HFF-Myc (cell line): Measurements from ENCODE around the gene GADD45B.

Source experiments
- DNase-seq: peaks from one replicate; pipeline ENCODE4 v3.0.0-alpha.2; 2011; ENCODE audit warnings: low read depth; ENCODE audit errors: extremely low read depth
- H3K4me3 ChIP-seq: replicated peaks from 2 replicates; pipeline ENCODE4 v1.5.1; 2011; ENCODE audit warnings: low read depth, mild to moderate bottlenecking, control low read depth, low read length
- TF ChIP-seq, protein P1 (sequence below): IDR thresholded peaks from 2 replicates; pipeline ENCODE4 v1.5.1; 2012; ENCODE audit warnings: mild to moderate bottlenecking, low read depth, low read length, control low read depth; ENCODE audit errors: missing control alignments

The GADD45B gene

DNA sequence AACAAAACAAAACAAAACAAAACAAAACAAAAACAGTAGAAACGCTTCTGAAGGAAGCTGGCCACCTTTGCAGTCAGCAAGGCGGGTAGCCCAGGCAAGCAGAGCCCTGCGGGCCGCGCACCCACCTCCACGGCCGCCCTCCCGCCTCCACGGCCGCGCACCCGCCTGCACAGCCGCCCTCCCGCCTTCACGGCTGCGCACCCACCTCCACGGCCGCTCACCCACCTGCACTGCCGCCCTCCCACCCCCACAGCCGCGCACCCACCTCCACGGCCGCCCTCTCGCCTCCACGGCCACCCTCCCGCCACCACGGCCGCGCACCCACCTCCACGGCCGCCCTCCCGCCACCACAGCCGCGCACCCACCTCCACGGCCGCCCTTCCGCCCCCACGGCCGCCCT, 39.5 kb upstream of the GADD45B start:
- no peak overlapping the region for H3K4me3 ChIP-seq
- TF ChIP-seq, protein P1, sequence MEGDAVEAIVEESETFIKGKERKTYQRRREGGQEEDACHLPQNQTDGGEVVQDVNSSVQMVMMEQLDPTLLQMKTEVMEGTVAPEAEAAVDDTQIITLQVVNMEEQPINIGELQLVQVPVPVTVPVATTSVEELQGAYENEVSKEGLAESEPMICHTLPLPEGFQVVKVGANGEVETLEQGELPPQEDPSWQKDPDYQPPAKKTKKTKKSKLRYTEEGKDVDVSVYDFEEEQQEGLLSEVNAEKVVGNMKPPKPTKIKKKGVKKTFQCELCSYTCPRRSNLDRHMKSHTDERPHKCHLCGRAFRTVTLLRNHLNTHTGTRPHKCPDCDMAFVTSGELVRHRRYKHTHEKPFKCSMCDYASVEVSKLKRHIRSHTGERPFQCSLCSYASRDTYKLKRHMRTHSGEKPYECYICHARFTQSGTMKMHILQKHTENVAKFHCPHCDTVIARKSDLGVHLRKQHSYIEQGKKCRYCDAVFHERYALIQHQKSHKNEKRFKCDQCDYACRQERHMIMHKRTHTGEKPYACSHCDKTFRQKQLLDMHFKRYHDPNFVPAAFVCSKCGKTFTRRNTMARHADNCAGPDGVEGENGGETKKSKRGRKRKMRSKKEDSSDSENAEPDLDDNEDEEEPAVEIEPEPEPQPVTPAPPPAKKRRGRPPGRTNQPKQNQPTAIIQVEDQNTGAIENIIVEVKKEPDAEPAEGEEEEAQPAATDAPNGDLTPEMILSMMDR: no peak
- no peak for DNase-seq

DNA sequence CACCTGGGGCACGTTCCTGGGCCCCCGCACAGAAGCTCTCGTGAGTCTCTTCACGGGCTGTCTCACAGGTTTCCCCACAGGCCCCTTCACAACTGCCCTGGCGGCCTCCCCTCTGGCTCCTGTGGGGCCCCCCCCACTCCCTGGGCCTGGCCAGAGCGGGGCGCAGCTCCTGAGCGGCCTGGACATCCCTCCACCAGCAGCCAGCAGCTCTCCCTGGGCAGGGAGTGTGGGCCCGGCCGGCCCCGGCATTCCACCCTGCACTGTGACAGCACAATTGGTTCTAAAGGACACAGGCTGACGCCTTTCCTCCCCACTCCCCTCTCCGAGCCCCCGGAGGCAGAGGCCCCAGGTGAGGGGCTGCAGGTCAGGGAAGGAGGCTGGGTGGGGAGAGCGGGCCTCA, 39.0 kb upstream of the GADD45B start:
- no peak for DNase-seq
- TF ChIP-seq, protein P1: no peak

DNA sequence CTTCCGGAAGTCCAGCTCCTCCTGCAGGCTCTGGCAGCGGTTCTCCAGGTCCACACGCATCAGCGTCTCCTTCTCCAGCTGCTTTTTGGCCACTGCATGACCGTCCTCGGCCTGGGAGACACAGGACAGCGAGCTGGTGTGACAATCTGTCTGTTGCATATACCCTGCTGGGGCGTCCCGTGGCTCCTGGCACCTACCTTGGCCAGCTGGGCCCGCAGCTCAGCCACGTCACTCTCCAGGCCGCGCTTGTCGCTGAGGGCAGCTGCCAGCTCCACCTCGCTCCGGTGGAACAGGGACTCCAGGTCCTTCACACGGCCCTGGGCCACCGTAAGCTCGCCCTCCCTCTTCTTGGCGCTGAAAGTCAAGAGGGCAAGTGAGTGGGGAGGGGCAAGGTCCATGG, 37.7 kb upstream of the GADD45B start:
- H3K4me3 ChIP-seq: no peak overlapping the region
- TF ChIP-seq, protein P1: no peak
- DNase-seq: no peak

More for the DNA sequence above, 39.0 kb upstream of the GADD45B start:
- H3K4me3 ChIP-seq: no peak overlapping the region

DNA sequence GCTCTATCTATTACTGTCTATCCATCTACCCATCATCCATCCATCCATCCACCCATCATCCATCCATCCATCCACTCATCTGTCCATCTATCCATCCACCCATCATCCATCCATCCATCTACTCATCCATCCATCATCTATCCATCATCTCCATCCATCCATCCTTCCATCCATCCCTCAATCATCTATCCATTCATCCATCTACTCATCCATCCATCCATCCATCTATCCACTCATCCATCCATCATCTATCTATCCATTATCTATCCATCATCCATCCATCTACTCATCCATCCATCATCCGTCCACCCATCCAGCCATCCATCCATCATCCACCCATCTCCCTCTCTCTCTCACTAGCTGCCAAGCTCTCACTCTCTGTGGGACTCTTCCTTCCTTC, 35.4 kb upstream of the GADD45B start:
- DNase-seq: no peak
- H3K4me3 ChIP-seq: no peak overlapping the region
- TF ChIP-seq, protein P1: no peak

DNA sequence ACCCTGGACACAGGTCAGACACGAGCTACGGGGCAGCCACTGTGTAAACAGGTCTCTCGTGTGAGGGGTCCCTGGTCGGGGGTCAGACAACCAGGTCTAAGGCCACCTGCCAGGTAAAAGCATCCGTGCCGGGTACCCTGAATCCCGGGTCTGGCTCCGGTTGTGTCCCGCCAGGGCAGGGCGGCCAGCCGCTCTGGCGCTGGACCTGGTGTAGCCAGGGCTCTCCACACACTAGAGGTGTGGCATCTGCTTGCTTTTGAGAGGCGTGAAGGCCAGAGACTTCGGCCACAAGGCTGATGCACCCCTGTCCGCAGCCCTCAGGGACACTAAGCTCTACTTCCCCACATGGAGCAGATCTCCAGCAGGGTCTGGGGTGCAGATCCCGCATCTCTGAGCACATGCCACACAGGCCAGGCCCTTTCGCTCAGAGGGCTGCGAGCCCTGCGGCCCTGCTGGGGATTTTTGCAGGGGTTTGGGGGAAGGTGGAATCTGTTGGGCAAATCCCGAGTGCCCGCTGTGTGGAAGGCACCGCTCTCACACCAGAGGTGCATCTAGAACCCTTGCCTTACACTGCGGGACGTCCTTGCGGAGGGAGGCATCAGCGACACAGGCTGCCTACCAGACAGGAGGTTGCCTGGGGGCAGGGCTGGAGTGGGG, 34.7 kb upstream of the GADD45B start:
- H3K4me3 ChIP-seq: no peak overlapping the region
- TF ChIP-seq, protein P1: no peak
- no peak for DNase-seq

DNA sequence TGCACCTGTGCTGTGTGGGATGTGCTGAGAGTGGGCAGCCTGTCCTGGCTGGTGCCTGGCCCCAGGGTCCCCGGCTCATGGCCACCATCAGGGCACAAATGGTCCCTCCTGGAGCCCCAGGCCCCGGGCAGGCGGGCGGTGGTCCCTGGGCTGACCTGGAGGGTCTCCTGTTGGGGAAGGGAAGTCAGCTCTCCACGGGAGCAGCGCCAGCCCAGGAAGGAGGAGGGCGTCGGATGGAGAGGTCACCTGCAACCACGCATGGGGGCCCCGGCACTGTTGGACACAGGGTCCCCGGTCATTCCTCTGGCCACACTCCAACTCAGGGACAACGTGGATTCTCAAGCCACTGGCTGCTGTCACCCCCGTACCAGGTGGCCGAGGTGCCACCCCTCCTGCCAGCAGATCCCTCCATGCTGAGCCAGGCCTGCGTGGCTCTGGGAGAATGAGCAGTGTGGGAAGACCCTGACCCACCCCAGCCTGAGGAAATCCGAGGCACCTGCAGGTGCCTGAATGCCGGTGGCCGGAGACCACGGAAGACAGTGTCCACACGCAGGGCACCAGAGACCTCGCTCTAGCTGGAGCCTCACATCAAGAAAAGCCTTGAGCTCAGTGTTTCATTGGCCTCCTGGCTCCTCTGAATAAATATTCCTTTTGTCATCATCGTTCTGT, 32.7 kb upstream of the GADD45B start:
- no peak for DNase-seq
- no peak overlapping the region for H3K4me3 ChIP-seq
- TF ChIP-seq, protein P1: no peak

DNA sequence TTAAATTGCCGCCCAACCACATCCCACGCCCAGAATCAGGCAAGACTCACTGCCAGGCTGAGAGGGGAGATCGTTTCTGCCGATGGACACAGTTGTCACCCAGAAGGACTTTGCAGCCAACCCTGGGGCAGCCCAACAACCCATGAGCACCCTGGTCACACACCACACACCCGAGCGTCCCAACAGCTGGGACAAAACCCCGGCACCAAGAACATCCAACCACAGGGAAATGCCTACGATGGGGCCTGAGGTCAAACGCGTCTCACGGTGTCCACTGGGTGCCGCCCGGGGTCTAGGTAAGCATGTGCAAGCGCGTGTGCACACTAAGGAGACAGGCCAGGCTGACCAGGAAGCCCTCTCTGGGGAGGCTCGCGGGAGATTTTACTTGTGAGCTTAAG, 32.1 kb upstream of the GADD45B start:
- TF ChIP-seq, protein P1: no peak
- no peak for DNase-seq
- H3K4me3 ChIP-seq: no peak overlapping the region
